ENCODE measurements around the gene TUBGCP3.
"Not testable (repeated sequence)": the region's sequence is repeated elsewhere in the genome, so short reads cannot be mapped to it uniquely, and the experiment has no call there.

The TUBGCP3 gene

GRCh38 chr13:112576191-112576590 is 11.8 kb downstream of the TUBGCP3 start:
- no peak for DNase-seq

- no peak for DNase-seq
Measured at GRCh38 chr13:112575675-112576074, 12.3 kb downstream of the TUBGCP3 start.

GRCh38 chr13:112574834-112575613 is 12.9 kb downstream of the TUBGCP3 start:
- no peak for DNase-seq

GRCh38 chr13:112574416-112574815 is 13.5 kb downstream of the TUBGCP3 start:
- no peak for DNase-seq

- no peak for DNase-seq
Measured at GRCh38 chr13:112573710-112574109, 14.2 kb downstream of the TUBGCP3 start.

- DNase-seq = no peak
Measured at GRCh38 chr13:112572366-112572765, 15.6 kb downstream of the TUBGCP3 start.

- no peak for DNase-seq
Measured at GRCh38 chr13:112569821-112570220, 18.1 kb downstream of the TUBGCP3 start.

GRCh38 chr13:112567161-112567862 is 20.6 kb downstream of the TUBGCP3 start:
- no peak for DNase-seq

GRCh38 chr13:112562786-112563383 is 25.1 kb downstream of the TUBGCP3 start:
- DNase-seq = no peak

- DNase-seq = no peak
Measured at GRCh38 chr13:112562254-112562653, 25.7 kb downstream of the TUBGCP3 start.

- DNase-seq = no peak
Measured at GRCh38 chr13:112561478-112561877, 26.5 kb downstream of the TUBGCP3 start.

- no peak for DNase-seq
Measured at GRCh38 chr13:112558696-112559418, 29.1 kb downstream of the TUBGCP3 start.

- DNase-seq = no peak
Measured at GRCh38 chr13:112556600-112556999, 31.4 kb downstream of the TUBGCP3 start.

GRCh38 chr13:112554214-112554850 is 33.6 kb downstream of the TUBGCP3 start:
- no peak for DNase-seq

- not testable (repeated sequence) for DNase-seq
Measured at GRCh38 chr13:112548975-112549374, 39.0 kb downstream of the TUBGCP3 start.

GRCh38 chr13:112545856-112546255 is 42.1 kb downstream of the TUBGCP3 start:
- no peak for DNase-seq

- DNase-seq = no peak
Measured at GRCh38 chr13:112532837-112533745, 54.9 kb downstream of the TUBGCP3 start.

- no peak for DNase-seq
Measured at GRCh38 chr13:112531263-112531794, 56.6 kb downstream of the TUBGCP3 start.

GRCh38 chr13:112530861-112531260 is 57.1 kb downstream of the TUBGCP3 start:
- DNase-seq = no peak

- DNase-seq = no peak
Measured at GRCh38 chr13:112529216-112529615, 58.7 kb downstream of the TUBGCP3 start.

- no peak for DNase-seq
Measured at GRCh38 chr13:112526146-112526853, 61.7 kb downstream of the TUBGCP3 start.
